ENCODE results near the gene SMIM35.
"Not testable (repeated sequence)": the region's sequence is repeated elsewhere in the genome, so short reads cannot be mapped to it uniquely, and the experiment has no call there.

SMIM35 gene

DNA sequence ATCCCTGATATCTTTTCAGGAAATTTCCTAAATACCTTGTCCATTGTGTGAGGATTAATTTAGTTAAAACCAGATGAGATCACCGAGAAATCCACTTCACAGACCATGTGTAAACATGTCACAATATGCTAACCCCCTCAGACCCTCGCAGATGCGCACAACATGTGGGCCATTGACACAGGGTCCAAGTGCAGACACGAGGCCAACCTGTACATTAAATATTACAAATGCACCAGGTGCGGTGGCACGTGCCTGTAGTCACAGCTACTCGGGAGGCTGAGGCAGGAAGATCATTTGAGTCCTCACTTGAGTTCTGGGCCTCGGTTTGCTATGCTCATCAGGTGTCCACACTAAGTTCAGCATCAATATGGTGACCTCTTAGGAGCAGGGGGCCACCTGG lies 19.8 kb downstream of the SMIM35 start:
- DNase-seq (ENCODE audit: low spot score), result no peak
- in situ Hi-C loops (cut with MboI; ENCODE audit: low sequenced_read_pairs, unreplicated experiment), result no loop called here

DNA sequence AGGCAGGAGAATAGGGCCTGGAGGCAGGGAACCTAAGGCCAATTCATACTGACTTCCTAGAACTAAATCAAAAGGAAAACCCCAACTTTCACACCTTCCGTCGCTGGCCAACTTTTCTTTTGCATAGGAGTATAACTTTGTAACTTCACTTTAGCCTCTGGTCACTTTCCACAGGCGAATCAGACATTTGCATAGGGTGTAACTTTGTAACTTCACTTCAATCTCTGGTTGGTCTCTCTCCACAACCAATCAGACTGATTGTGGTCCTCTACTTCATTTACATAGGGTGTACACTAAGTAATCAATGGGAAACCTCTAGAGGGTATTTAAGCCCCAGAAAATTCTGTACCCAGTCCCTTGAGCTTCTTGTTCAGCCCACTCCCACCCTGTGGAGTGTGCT lies 21.4 kb downstream of the SMIM35 start:
- in situ Hi-C loops (cut with MboI; ENCODE audit: low sequenced_read_pairs, unreplicated experiment), result no loop called here
- TF ChIP-seq, protein P1, sequence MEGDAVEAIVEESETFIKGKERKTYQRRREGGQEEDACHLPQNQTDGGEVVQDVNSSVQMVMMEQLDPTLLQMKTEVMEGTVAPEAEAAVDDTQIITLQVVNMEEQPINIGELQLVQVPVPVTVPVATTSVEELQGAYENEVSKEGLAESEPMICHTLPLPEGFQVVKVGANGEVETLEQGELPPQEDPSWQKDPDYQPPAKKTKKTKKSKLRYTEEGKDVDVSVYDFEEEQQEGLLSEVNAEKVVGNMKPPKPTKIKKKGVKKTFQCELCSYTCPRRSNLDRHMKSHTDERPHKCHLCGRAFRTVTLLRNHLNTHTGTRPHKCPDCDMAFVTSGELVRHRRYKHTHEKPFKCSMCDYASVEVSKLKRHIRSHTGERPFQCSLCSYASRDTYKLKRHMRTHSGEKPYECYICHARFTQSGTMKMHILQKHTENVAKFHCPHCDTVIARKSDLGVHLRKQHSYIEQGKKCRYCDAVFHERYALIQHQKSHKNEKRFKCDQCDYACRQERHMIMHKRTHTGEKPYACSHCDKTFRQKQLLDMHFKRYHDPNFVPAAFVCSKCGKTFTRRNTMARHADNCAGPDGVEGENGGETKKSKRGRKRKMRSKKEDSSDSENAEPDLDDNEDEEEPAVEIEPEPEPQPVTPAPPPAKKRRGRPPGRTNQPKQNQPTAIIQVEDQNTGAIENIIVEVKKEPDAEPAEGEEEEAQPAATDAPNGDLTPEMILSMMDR (IDR thresholded peaks at IDR 0.05; ENCODE audit: borderline replicate concordance, control extremely low read depth, extremely low read depth, insufficient read depth, missing control alignments), result no peak
- DNase-seq (ENCODE audit: low spot score), result no peak

More for the DNA sequence above, 19.8 kb downstream of the SMIM35 start:
- TF ChIP-seq, protein P1 (IDR thresholded peaks at IDR 0.05; ENCODE audit: borderline replicate concordance, control extremely low read depth, extremely low read depth, insufficient read depth, missing control alignments), result no peak

DNA sequence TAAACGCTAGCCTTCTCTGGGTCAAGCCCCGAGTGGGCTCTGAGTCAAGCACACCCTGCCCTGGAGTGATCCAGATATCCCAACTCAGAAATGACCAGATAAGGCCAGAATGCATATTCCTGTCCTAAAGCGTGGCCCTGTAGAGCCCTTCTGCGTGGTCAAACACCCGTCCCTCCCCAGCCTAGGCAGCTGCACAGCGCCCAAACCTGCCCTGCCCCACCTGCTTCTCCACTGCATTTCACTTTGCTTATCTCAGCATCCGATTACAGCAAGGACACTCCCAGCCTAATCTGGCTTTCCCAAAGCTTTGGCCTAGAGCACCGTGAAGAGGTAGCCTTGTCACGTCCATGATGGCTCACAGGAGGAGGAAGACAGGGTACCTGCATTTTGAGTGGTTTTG lies 21.8 kb downstream of the SMIM35 start:
- TF ChIP-seq, protein P1 (IDR thresholded peaks at IDR 0.05; ENCODE audit: borderline replicate concordance, control extremely low read depth, extremely low read depth, insufficient read depth, missing control alignments), result no peak
- in situ Hi-C loops (cut with MboI; ENCODE audit: low sequenced_read_pairs, unreplicated experiment), result no loop called here
- DNase-seq (ENCODE audit: low spot score), result no peak

DNA sequence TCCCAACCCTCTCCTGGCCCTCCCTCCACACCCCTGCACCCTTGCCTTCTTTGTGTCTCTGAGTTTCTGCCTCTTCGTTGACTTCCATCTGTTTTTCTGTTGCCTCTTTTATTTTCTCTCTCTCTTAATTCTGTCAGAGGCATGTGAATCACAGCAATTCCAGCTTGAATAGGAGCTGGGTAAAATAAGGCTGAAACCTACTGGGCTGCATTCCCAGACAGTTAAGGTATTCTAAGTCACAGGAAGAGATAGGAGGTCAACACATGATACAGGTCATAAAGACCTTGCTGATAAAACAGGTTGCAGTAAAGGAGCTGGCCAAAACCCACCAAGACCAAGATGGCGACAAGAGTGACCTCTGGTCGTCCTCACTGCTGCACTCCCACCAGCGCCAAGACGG lies 24.1 kb downstream of the SMIM35 start:
- in situ Hi-C loops (cut with MboI; ENCODE audit: low sequenced_read_pairs, unreplicated experiment); DNase-seq (ENCODE audit: low spot score): not testable (repeated sequence)

DNA sequence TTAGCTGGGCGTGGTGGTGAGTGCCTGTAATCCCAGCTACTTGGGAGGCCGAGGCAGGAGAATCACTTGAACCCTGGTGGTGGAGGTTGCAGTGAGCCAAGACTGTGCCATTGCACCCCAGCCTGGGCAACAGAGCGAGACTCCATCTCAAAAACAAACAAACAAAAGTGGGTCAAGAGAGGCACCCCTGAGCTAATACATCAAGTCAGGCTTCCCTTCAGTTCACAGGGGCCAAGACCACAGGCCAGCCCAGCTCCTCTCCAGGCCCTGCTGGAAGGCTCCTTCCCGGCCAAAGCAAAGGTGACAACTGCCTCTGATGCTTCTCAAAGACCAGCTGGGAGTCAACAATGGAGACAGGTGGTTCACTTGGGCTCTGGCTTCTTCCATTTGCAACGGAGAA lies 24.6 kb downstream of the SMIM35 start:
- in situ Hi-C loops (cut with MboI; ENCODE audit: low sequenced_read_pairs, unreplicated experiment); DNase-seq (ENCODE audit: low spot score): not testable (repeated sequence)

DNA sequence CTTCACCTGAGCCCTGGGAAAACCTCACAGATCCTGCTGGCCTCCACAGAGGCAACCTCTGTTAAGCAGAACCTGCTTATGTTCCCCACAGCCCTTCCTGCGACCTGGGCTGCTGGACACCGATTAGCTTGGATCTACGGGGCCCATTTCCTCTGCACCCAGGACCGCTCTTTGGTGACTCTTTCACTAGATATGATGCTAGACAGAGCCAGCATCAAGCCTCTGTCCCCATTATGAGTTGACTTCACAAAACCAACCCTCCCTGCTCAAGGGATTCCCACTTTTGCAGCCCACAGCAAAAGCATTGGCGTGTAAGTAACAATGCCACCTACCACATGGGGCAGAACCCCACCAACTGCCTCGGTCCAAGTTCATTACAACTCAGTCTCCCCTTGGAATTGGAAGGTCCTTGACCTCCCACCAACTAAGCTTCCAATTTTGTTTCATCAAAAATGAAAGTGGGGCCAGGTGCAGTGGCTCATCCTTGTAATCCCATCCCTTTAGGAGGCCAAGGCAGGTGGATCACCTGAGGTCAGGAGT lies 25.1 kb downstream of the SMIM35 start:
- in situ Hi-C loops (cut with MboI; ENCODE audit: low sequenced_read_pairs, unreplicated experiment), result no loop called here
- TF ChIP-seq, protein P1 (IDR thresholded peaks at IDR 0.05; ENCODE audit: borderline replicate concordance, control extremely low read depth, extremely low read depth, insufficient read depth, missing control alignments), result no peak
- DNase-seq (ENCODE audit: low spot score), result no peak

DNA sequence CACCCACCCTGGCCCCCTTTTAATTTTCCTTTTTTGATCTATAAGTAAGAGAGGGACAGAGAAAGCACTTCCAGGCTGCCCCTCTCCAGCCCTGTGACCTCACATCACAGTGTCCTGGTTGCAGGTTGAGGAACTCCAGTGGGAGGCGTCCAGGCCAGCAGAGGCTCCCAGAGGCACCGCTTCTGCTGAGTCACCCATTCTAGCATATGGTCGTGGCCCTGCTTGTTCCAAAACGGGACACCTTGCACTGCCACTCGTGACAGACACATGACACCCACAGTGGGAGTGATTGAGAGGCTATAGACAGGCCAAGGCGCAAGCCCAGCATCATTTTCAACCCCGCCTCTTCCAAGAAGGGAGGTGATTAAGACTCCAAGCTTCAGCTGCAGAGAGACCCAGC lies 25.9 kb downstream of the SMIM35 start:
- in situ Hi-C loops (cut with MboI; ENCODE audit: low sequenced_read_pairs, unreplicated experiment), result no loop called here
- TF ChIP-seq, protein P1 (IDR thresholded peaks at IDR 0.05; ENCODE audit: borderline replicate concordance, control extremely low read depth, extremely low read depth, insufficient read depth, missing control alignments), result no peak
- DNase-seq (ENCODE audit: low spot score), result no peak

DNA sequence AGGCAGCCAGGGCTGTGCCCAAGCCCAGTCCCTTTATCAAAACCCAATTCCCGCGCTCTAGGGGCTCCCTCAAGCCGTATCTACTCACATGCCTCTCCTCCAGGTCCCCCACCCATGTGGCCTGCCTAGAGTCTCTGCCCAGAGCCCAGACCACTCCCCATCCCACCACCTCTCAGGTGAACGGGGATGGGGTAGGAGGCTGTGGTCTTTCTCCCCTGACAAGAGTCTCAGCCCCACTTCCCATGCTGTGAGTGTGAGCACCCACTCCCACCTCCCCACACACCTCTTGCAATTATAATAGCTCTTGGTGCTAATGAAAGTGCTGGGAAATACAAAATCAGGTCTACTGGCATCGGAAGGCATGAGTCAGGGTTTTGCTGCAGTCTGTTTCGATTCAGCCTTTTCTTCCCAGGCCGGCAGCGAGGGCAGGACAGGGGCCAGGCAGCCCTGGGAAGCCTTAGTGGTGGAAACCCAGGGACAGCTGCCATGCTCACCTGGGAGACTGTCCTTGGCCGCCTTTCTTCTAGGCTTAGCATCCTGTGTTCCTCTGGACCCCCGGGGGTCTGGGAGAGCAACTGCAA lies 26.6 kb downstream of the SMIM35 start:
- DNase-seq (ENCODE audit: low spot score), result no peak
- in situ Hi-C loops (cut with MboI; ENCODE audit: low sequenced_read_pairs, unreplicated experiment), result no loop called here

More for the DNA sequence above, 26.6 kb downstream of the SMIM35 start:
- TF ChIP-seq, protein P1 (IDR thresholded peaks at IDR 0.05; ENCODE audit: borderline replicate concordance, control extremely low read depth, extremely low read depth, insufficient read depth, missing control alignments), result no peak
